ENCODE data around the gene HLCS. TPM values are rescaled to one million over a fixed set of nuclear protein-coding genes. Genes with fewer than 3 reads are reported as not detected.

HLCS gene
- total RNA-seq, 6 donors from 2014 or later: 15.3 to 34.6 (median 24.1) TPM

DNA sequence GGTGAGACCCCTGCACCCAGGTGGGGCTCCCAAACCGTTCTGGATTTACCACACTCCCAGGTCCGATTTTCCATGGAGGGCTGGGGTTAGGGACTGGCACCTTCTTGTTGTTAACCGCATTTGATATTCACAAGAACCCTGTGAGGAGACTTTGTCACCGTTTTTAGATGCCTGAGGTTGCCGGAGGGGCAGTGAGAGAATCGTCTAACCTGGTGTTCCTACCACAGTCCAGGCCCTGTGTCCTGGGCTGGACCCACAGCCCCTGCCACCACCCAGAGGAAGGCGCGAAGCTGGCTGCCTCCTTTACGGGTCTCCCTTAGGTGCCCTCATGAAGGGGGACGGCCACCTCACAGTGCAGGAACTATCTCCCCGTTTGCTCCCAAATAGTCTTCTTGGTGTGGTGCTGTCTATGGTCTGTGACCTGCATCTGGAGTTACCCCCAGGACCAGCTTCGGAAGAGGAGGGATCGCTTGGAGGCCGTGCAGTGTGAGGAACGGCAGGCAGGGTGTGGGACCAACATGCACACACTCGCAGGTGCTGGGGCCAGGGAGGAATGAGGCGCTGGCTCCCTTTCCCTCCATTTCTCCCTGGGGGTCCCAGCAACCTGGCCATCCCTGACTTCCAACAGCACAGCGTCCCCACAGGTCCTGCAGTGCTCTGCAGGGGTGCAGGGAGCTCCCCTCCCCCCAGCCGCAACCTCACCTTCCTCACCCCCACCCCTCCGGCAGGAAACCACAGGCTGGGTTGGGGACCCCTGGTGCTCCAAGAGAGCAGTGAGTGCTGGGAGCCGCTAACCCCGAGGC is 260.6 kb downstream of the HLCS start:
- Histone ChIP-seq H3K4me1 (peaks cover 42 to 72% (median 48%) of the 10 kb centered on the region in 4 donors), H3K27ac (no peak overlapping the region), H3K36me3 (no peaks in the 10 kb centered on the region), H3K9me3 (no peaks in the 10 kb centered on the region), H3K4me3 (no peak overlapping the region), H3K27me3 (peaks cover 3 to 99% (median 60%) of the 10 kb centered on the region in 4 donors)
- ATAC-seq (ENCODE audit: low FRiP score in 2 of 2) (no peak), DNase-seq (peak in 1 of 2 donors; percentile 16)
- TF ChIP-seq POLR2AphosphoS5 (IDR thresholded peaks at IDR 0.05) (no peak), EP300 (IDR thresholded peaks at IDR 0.05) (no peak), POLR2A (IDR thresholded peaks at IDR 0.05) (no peak)
- TF ChIP-seq, protein P1, sequence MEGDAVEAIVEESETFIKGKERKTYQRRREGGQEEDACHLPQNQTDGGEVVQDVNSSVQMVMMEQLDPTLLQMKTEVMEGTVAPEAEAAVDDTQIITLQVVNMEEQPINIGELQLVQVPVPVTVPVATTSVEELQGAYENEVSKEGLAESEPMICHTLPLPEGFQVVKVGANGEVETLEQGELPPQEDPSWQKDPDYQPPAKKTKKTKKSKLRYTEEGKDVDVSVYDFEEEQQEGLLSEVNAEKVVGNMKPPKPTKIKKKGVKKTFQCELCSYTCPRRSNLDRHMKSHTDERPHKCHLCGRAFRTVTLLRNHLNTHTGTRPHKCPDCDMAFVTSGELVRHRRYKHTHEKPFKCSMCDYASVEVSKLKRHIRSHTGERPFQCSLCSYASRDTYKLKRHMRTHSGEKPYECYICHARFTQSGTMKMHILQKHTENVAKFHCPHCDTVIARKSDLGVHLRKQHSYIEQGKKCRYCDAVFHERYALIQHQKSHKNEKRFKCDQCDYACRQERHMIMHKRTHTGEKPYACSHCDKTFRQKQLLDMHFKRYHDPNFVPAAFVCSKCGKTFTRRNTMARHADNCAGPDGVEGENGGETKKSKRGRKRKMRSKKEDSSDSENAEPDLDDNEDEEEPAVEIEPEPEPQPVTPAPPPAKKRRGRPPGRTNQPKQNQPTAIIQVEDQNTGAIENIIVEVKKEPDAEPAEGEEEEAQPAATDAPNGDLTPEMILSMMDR (IDR thresholded peaks at IDR 0.05): no peak
- WGBS, 2 donors: 8 to 9% methylated on average over 12 to 22 of the region's 22 CpGs

- H3K36me3 ChIP-seq: no peaks in the 10 kb centered on the region
- H3K27ac ChIP-seq: no peak overlapping the region
- ATAC-seq (ENCODE audit: low FRiP score in 2 of 2) (no peak), DNase-seq (peak; percentile 17 to 56)
- 8 to 13% methylated on average over 14 to 39 of the region's 39 CpGs for WGBS, 2 donors
- H3K9me3 ChIP-seq: no peaks in the 10 kb centered on the region
- peaks cover 3 to 99% (median 60%) of the 10 kb centered on the region in 4 donors for H3K27me3 ChIP-seq
- H3K4me1 ChIP-seq: peaks cover 50 to 73% (median 51%) of the 10 kb centered on the region in 4 donors
- TF ChIP-seq POLR2A (IDR thresholded peaks at IDR 0.05) (no peak), EP300 (IDR thresholded peaks at IDR 0.05) (no peak), POLR2AphosphoS5 (IDR thresholded peaks at IDR 0.05) (no peak)
- TF ChIP-seq, protein P1 (IDR thresholded peaks at IDR 0.05): no peak
- H3K4me3 ChIP-seq: no peak overlapping the region
Measured at GRCh38 chr21:36704958-36705678, 261.4 kb downstream of the HLCS start.

GRCh38 chr21:36704281-36704957 is 262.1 kb downstream of the HLCS start:
- peaks cover 3 to 99% (median 62%) of the 10 kb centered on the region in 4 donors for H3K27me3 ChIP-seq
- no peak overlapping the region for H3K4me3 ChIP-seq
- WGBS, 2 donors: 5 to 6% methylated on average over 27 to 39 of the region's 49 CpGs
- TF ChIP-seq, protein P1 (IDR thresholded peaks at IDR 0.05): no peak
- TF ChIP-seq EP300 (IDR thresholded peaks at IDR 0.05): no peak
- TF ChIP-seq POLR2AphosphoS5 (IDR thresholded peaks at IDR 0.05): no peak
- no peak for TF ChIP-seq POLR2A (IDR thresholded peaks at IDR 0.05)
- DNase-seq: peak; percentile 10 to 75
- H3K9me3 ChIP-seq: no peaks in the 10 kb centered on the region
- no peak for ATAC-seq (ENCODE audit: low FRiP score in 2 of 2)
- no peak overlapping the region for H3K27ac ChIP-seq
- no peaks in the 10 kb centered on the region for H3K36me3 ChIP-seq
- peaks cover 54 to 77% (median 58%) of the 10 kb centered on the region in 4 donors for H3K4me1 ChIP-seq

- ATAC-seq (ENCODE audit: low FRiP score in 2 of 2) (no peak), DNase-seq (no peak)
- Histone ChIP-seq H3K36me3 (no peaks in the 10 kb centered on the region), H3K27ac (no peak overlapping the region), H3K4me1 (peaks cover 54 to 77% (median 58%) of the 10 kb centered on the region in 4 donors), H3K9me3 (no peaks in the 10 kb centered on the region), H3K4me3 (no peak overlapping the region), H3K27me3 (peaks cover 3 to 99% (median 63%) of the 10 kb centered on the region in 4 donors)
- no peak for TF ChIP-seq EP300 (IDR thresholded peaks at IDR 0.05)
- TF ChIP-seq POLR2A (IDR thresholded peaks at IDR 0.05): no peak
- TF ChIP-seq, protein P1 (IDR thresholded peaks at IDR 0.05): no peak
- WGBS, 2 donors: 14 to 24% methylated on average over 10 to 15 of the region's 15 CpGs
Measured at GRCh38 chr21:36703626-36704280, 262.7 kb downstream of the HLCS start.
